ENCODE data around the gene CD6.

The CD6 gene

GRCh38 chr11:60935676-60936442 is 35.6 kb upstream of the CD6 start:
- no peak for TF ChIP-seq SUZ12 (IDR thresholded peaks at IDR 0.05; ENCODE audit: extremely low read depth, insufficient read depth, insufficient read length)
- no peak for TF ChIP-seq YY1 (IDR thresholded peaks at IDR 0.05; ENCODE audit: insufficient read depth, insufficient read length)
- TF ChIP-seq ZNF274 (IDR thresholded peaks at IDR 0.05; ENCODE audit: low read depth, low read length): no peak
- H3K36me3 ChIP-seq (ENCODE audit: insufficient read depth, insufficient read length, low read length): peaks cover 75% of the 10 kb centered on the region
- no peak overlapping the region for H3K4me3 ChIP-seq (ENCODE audit: insufficient read length, low read depth)
- H3K27me3 ChIP-seq (ENCODE audit: insufficient read depth, insufficient read length): no peaks in the 10 kb centered on the region
- DNase-seq (ENCODE audit: low read depth, low spot score): no peak
- H3K9me3 ChIP-seq (ENCODE audit: insufficient read depth, low read length): no peaks in the 10 kb centered on the region
- H3K4me1 ChIP-seq (ENCODE audit: insufficient read depth, insufficient read length): peaks cover 19% of the 10 kb centered on the region
- H3K9ac ChIP-seq (ENCODE audit: insufficient read length, low read depth): no peak overlapping the region

DNA sequence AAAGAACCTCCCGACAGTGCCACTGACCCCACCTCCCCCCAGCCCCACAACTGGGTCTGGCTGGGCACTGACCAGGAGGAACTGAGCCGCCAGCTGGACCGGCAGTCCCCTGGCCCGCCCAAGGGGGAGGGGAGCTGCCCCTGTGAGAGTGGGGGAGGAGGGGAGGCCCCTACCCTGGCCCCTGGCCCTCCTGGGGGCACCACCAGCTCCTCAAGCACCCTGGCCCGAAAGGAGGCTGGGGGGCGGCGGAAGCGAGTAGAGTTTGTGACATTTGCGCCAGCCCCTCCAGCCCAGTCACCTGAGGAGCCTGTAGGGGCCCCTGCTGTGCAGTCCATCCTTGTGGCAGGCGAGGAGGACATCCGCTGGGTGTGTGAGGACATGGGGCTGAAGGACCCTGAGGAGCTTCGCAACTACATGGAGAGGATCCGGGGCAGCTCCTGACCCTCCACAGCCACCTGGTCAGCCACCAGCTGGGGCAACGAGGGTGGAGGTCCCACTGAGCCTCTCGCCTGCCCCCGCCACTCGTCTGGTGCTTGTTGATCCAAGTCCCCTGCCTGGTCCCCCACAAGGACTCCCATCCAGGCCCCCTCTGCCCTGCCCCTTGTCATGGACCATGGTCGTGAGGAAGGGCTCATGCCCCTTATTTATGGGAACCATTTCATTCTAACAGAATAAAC is 34.9 kb upstream of the CD6 start:
- Histone ChIP-seq H3K9me3 (ENCODE audit: insufficient read depth, low read length) (no peaks in the 10 kb centered on the region), H3K27me3 (ENCODE audit: insufficient read depth, insufficient read length) (no peaks in the 10 kb centered on the region), H3K4me3 (ENCODE audit: insufficient read length, low read depth) (no peak overlapping the region), H3K4me1 (ENCODE audit: insufficient read depth, insufficient read length) (peaks cover 17% of the 10 kb centered on the region), H3K36me3 (ENCODE audit: insufficient read depth, insufficient read length, low read length) (peaks cover 68% of the 10 kb centered on the region), H3K9ac (ENCODE audit: insufficient read length, low read depth) (no peak overlapping the region)
- TF ChIP-seq YY1 (IDR thresholded peaks at IDR 0.05; ENCODE audit: insufficient read depth, insufficient read length): no peak
- no peak for DNase-seq (ENCODE audit: low read depth, low spot score)

DNA sequence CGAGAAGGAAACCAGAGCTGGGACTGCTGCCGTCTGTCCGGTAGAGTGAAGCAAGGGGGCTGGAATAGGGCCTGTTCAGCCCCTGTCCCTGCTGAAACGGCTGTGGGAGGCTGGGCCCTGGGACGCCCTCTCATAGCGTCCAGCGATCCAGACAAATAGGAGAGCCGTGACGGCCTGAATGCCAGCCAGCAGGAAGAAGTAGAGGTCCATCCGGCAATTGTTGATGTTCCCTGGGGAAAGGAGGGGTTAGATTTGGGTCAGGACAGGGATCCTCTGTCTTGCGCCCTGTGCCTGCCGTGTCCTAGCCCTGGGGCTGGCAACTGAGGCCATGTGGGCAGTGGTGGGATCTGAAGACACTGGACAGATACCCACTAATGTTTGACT is 34.3 kb upstream of the CD6 start:
- Histone ChIP-seq H3K9ac (ENCODE audit: insufficient read length, low read depth) (no peak overlapping the region), H3K9me3 (ENCODE audit: insufficient read depth, low read length) (no peaks in the 10 kb centered on the region), H3K27me3 (ENCODE audit: insufficient read depth, insufficient read length) (no peaks in the 10 kb centered on the region), H3K4me1 (ENCODE audit: insufficient read depth, insufficient read length) (peaks cover 12% of the 10 kb centered on the region), H3K4me3 (ENCODE audit: insufficient read length, low read depth) (no peak overlapping the region), H3K36me3 (ENCODE audit: insufficient read depth, insufficient read length, low read length) (peaks cover 65% of the 10 kb centered on the region)
- no peak for DNase-seq (ENCODE audit: low read depth, low spot score)
- TF ChIP-seq ZNF274 (IDR thresholded peaks at IDR 0.05; ENCODE audit: low read depth, low read length) (no peak), SUZ12 (IDR thresholded peaks at IDR 0.05; ENCODE audit: extremely low read depth, insufficient read depth, insufficient read length) (no peak), YY1 (IDR thresholded peaks at IDR 0.05; ENCODE audit: insufficient read depth, insufficient read length) (no peak)

GRCh38 chr11:60937811-60938210 is 33.7 kb upstream of the CD6 start:
- Histone ChIP-seq H3K4me3 (ENCODE audit: insufficient read length, low read depth) (no peak overlapping the region), H3K36me3 (ENCODE audit: insufficient read depth, insufficient read length, low read length) (peaks cover 59% of the 10 kb centered on the region), H3K9me3 (ENCODE audit: insufficient read depth, low read length) (no peaks in the 10 kb centered on the region), H3K4me1 (ENCODE audit: insufficient read depth, insufficient read length) (peaks cover 9% of the 10 kb centered on the region), H3K9ac (ENCODE audit: insufficient read length, low read depth) (no peak overlapping the region), H3K27me3 (ENCODE audit: insufficient read depth, insufficient read length) (no peaks in the 10 kb centered on the region)
- DNase-seq (ENCODE audit: low read depth, low spot score): no peak
- no peak for TF ChIP-seq SUZ12 (IDR thresholded peaks at IDR 0.05; ENCODE audit: extremely low read depth, insufficient read depth, insufficient read length)
- no peak for TF ChIP-seq YY1 (IDR thresholded peaks at IDR 0.05; ENCODE audit: insufficient read depth, insufficient read length)
- no peak for TF ChIP-seq ZNF274 (IDR thresholded peaks at IDR 0.05; ENCODE audit: low read depth, low read length)

- no peak for TF ChIP-seq SUZ12 (IDR thresholded peaks at IDR 0.05; ENCODE audit: extremely low read depth, insufficient read depth, insufficient read length)
- TF ChIP-seq ZNF274 (IDR thresholded peaks at IDR 0.05; ENCODE audit: low read depth, low read length): no peak
- no peak for TF ChIP-seq YY1 (IDR thresholded peaks at IDR 0.05; ENCODE audit: insufficient read depth, insufficient read length)
- peaks cover 6% of the 10 kb centered on the region for H3K4me1 ChIP-seq (ENCODE audit: insufficient read depth, insufficient read length)
- H3K27me3 ChIP-seq (ENCODE audit: insufficient read depth, insufficient read length): no peaks in the 10 kb centered on the region
- H3K9me3 ChIP-seq (ENCODE audit: insufficient read depth, low read length): no peaks in the 10 kb centered on the region
- no peak for DNase-seq (ENCODE audit: low read depth, low spot score)
- H3K36me3 ChIP-seq (ENCODE audit: insufficient read depth, insufficient read length, low read length): peaks cover 55% of the 10 kb centered on the region
- H3K9ac ChIP-seq (ENCODE audit: insufficient read length, low read depth): no peak overlapping the region
- H3K4me3 ChIP-seq (ENCODE audit: insufficient read length, low read depth): no peak overlapping the region
Measured at GRCh38 chr11:60938500-60938899, 33.0 kb upstream of the CD6 start.

DNA sequence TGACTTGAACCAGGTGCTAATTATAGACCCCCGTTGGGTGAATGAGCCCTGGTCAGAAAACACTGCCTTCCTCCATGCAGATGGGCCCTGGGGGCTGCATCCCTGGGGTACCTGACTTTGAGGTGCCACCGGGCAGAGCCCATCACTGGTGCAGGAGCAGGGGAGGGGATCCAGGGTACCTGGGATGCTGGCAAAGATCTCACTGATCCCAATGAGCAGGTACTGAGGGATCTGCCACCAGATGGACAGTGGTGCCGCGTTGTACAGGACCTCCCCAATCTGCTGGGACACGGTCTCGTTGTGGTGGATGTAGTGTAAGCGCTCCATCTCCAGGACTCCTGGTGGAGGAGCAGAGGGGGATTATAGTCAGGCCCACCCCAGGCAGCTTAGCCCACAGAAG is 32.2 kb upstream of the CD6 start:
- TF ChIP-seq YY1 (IDR thresholded peaks at IDR 0.05; ENCODE audit: insufficient read depth, insufficient read length) (no peak), SUZ12 (IDR thresholded peaks at IDR 0.05; ENCODE audit: extremely low read depth, insufficient read depth, insufficient read length) (no peak), ZNF274 (IDR thresholded peaks at IDR 0.05; ENCODE audit: low read depth, low read length) (no peak)
- Histone ChIP-seq H3K4me3 (ENCODE audit: insufficient read length, low read depth) (no peak overlapping the region), H3K27me3 (ENCODE audit: insufficient read depth, insufficient read length) (no peaks in the 10 kb centered on the region), H3K9ac (ENCODE audit: insufficient read length, low read depth) (peak overlapping the region; percentile 8), H3K9me3 (ENCODE audit: insufficient read depth, low read length) (no peaks in the 10 kb centered on the region), H3K4me1 (ENCODE audit: insufficient read depth, insufficient read length) (no peaks in the 10 kb centered on the region), H3K36me3 (ENCODE audit: insufficient read depth, insufficient read length, low read length) (peaks cover 47% of the 10 kb centered on the region)
- no peak for DNase-seq (ENCODE audit: low read depth, low spot score)

- Histone ChIP-seq H3K9me3 (ENCODE audit: insufficient read depth, low read length) (no peaks in the 10 kb centered on the region), H3K4me1 (ENCODE audit: insufficient read depth, insufficient read length) (no peaks in the 10 kb centered on the region), H3K36me3 (ENCODE audit: insufficient read depth, insufficient read length, low read length) (peaks cover 42% of the 10 kb centered on the region), H3K27me3 (ENCODE audit: insufficient read depth, insufficient read length) (no peaks in the 10 kb centered on the region), H3K4me3 (ENCODE audit: insufficient read length, low read depth) (no peak overlapping the region), H3K9ac (ENCODE audit: insufficient read length, low read depth) (no peak overlapping the region)
- no peak for TF ChIP-seq SUZ12 (IDR thresholded peaks at IDR 0.05; ENCODE audit: extremely low read depth, insufficient read depth, insufficient read length)
- TF ChIP-seq YY1 (IDR thresholded peaks at IDR 0.05; ENCODE audit: insufficient read depth, insufficient read length): no peak
- no peak for TF ChIP-seq ZNF274 (IDR thresholded peaks at IDR 0.05; ENCODE audit: low read depth, low read length)
- no peak for DNase-seq (ENCODE audit: low read depth, low spot score)
Measured at GRCh38 chr11:60939855-60940254, 31.6 kb upstream of the CD6 start.
